GM19463 (cell line): ENCODE measurements around the gene AMZ2.
"Not testable (repeated sequence)": the region's sequence is repeated elsewhere in the genome, so short reads cannot be mapped to it uniquely, and the experiment has no call there.

Experiments used
- ATAC-seq: cut with Tn5 transposase; IDR thresholded peaks from one replicate; pipeline ENCODE4 v1.9.1; 2021; ENCODE audit warnings: mild to moderate bottlenecking, moderate library complexity; ENCODE audit not compliant: unreplicated experiment

The AMZ2 gene

DNA sequence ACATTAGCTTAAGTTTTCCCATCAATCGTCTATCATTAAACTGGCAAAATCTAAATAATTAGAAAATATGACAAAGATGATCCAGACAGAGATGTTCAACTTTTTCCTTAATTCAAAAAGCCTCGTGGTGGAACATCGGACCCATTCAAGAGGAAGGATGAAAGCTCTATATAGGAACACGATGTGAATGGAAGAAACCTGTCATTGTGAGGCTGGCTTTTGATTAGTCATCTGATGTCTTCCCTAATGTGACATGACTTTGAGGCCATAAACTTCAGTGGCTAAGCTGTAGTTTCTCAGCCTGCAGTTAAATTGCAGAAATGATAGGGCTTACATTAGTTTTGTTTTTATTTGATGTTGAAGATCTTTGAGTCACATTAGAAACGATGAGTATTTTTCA lies 1.0 kb downstream of the AMZ2 start:
- no peak for ATAC-seq

DNA sequence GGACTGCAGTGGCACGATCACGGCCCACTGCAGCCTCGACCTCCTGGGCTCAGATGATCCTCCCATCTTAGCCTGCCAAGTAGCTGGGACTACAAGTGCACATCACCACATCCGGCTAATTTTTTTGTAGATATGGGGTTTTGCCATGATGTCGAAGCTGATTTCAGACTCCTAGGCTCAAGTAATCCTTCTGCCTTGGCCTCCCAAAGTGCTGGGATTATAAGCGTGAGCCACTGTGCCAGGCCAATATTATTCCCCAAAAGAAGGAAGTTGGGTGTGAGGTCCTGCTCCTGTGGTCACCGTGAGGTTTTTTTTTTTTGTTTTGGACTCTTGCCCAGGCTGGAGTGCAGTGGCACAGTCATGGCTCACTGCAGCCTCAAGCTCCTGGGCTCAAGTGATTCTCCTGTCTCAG lies 1.5 kb downstream of the AMZ2 start:
- ATAC-seq, result no peak

DNA sequence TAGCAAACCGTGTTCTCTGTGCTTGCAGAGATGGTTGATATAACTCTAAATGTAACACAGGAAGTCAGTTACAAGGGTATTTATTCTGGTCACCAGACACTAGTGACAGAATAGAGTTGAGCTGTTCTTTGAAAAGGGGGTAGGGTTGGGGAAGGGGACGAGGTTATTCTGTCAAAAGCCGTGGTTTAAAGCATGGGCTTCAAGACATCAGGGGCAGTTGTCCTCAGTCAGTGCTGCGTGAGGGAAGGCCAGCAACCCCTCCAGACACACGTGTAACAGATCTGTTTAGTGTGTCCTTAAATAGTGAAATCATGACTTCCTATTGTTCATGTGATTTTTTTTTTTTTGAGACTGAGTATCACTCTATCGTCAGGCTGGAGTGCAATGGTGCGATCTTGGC lies 5.6 kb downstream of the AMZ2 start:
- not testable (repeated sequence) for ATAC-seq

DNA sequence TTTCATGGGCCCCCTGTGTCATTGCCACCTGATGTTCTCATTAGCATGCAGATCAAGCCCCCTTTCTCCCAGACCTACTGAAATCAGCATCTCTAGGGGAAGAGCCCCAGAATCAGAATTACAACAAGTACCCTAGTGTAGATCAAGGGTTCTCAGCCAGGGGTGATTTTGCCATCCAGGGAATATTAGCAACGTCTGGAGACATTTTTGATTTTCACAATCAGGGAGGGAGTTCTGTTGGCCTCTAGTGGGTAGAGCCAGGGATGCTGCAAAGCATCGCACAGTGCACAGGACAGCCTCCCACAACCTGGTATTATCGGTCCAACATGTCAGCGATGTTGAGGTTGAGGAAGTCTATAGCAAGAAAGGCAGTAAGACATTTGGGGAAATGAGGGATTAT lies 7.3 kb downstream of the AMZ2 start:
- ATAC-seq, result no peak

DNA sequence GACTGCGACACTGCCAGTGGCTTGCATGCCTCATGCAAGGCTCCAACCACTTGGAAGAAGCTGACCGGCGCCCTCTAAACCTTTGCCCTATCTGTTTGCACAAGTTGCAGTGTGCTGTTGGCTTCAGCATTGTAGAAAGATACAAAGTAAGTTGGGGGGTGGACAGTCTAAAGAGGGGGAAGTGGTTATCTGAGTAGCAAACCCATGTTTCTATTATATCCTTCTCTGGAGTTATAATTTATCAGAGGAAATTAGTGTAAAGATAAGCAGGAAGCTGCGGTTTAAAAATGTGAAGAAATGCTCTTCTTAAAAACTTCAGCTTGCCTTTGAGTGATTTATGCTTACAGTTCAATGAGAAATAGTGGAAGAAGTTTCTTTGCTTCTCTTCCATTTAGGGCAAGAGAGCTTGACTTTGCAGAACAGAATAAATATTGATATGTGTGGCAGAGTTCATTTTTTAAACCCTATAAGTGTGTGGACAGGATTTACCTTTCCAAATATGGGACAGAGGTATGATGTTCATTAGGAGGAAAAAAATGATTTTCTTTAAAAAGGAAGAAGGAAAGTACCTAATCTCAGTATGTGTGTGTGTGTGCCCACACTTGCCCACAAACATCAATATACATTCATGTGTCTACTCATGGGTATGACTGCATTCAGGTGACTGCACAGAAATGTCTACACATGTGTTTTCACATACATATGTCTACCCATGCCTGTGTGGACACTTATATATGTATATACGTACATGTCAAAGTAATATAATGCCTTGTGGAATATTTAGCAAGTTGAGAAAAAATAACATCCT lies 8.1 kb downstream of the AMZ2 start:
- no peak for ATAC-seq

DNA sequence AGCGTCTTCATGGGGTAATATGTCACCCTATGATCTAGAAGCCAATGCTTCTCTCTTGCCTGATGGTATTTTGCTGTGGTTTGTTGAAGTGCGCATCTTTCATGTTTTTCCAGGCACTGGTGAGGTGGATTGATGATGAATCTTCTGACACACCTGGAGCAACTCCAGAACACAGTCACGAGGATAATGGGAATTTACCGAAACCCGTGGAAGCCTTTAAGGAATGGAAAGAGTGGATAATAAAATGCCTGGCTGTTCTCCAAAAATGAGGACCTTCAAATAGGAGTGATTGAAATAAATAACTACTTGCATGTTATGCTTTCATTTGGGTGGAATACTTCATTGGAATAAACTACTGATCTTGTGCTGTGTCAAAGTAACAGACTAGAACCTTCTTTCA lies 8.9 kb downstream of the AMZ2 start:
- not testable (repeated sequence) for ATAC-seq

DNA sequence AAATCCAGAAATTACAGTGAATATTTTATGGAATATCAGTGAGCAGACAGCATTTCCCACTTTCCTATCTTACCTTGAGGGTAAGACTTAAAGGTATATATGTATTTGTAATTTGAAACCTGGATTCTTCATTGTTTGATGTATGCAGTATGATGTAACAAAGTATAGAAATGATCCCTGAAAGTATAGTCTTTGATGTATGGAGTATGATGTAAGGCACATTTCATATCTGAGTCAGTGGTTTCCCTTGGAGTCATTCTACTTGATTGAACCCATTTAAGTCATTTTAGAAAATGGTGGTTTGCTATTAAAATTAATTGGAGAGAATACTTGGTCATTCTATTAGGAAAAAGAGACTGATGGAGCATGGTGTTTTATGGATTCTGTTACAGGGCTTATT lies 10.1 kb downstream of the AMZ2 start:
- ATAC-seq, result no peak

DNA sequence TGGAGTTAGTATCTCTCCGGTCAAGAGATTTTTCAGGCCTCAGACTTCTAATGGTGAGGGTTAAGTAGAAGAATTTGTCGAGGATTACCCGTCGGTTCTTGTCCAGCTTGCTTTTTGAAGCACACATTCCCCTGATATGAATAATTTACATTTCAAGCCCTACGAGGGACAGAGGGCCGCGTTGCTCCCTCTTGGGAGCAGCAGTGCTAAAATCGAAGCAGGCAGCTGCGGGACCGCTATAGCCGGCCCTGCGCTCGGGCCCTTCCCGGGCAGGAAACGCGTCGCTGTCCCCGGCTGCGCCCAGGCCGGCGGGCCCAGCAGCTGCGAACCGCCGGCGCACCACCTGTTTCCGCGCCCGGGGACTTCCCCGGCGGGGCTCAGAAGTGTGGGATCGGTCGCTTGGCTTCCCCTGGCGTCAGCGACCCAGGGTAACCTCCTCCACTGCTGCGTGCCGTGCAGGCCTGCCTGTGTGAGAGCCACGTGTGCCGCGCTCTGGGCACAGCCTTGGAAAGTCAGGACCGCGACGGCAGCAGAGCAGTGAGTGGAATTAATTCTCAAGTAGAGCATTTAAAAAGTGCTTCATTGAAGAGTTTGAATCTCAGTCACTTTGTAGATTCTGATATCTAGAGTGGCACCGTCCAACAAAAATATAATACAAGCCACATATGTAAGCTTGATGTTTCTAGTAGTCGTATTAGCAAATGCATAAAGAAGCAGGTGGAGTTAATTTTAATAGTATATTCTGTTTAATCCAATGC lies 11.2 kb downstream of the AMZ2 start:
- ATAC-seq, result peak; percentile 93

DNA sequence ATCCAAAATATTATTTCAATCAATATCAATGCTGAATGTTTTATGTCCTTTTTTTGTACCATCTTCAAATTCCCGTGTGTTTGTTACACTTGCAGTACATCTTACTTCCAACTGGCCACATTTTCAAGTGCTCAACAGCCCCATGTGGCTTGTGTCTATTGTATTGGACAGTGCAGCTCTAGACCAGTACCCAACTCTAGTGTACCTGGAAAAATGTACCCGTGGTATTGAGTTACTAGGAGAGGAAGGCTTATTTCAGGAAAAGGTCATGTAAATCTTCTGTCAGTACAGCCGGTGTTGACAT lies 11.8 kb downstream of the AMZ2 start:
- ATAC-seq, result not testable (repeated sequence)

DNA sequence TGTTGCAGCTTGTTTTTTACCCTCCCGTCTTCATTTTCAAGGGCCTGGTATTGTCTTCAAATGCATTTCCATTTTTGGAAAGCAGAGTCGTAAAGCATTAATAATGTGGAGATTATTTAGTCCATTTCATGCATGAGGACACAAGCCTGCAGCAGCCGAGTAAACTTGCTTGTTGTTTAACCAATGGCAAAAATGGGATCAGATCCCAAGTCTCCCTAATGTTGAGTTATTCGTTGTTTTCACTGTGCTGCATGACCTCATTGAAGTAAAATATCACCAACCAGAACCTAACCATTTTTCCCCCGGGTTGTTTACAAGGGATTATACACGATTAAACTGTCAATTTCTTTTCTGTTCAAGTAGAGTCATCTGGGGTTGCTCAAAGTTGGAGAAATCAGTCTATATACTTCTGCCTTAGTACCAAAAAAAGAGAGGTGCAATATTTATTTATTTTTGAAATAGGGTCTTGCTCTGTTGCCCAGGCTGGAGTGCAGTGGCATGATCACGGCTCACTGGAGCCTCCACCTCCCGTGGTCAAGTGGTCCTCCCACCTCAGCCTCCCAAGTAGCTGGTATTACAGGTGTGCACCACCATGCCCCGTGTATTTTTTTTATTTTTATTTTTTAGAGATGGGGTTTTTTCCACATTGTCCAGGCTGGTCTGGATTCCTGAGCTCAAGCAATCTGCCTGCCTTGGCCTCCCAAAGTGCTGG lies 12.4 kb downstream of the AMZ2 start:
- ATAC-seq, result no peak

DNA sequence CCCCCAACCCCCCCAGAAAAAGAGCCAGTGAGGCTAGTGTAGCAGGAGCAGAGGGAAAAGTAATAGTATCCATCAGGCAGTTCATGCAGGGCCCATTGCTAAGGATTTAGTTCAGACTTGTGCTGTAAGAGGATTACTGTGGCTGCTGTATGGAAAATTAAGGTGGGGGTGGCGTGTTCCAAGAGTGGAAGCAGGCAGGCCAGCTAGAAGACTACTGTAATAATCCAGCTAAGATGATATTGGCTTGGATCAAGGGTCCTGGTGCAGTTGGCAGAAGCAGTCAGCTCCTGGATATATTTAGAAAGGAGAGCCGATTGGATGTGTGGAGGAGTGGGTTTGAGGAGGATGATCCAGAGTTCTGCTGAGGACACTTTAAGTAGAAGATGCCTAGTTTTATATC lies 14.6 kb downstream of the AMZ2 start:
- ATAC-seq, result not testable (repeated sequence)

DNA sequence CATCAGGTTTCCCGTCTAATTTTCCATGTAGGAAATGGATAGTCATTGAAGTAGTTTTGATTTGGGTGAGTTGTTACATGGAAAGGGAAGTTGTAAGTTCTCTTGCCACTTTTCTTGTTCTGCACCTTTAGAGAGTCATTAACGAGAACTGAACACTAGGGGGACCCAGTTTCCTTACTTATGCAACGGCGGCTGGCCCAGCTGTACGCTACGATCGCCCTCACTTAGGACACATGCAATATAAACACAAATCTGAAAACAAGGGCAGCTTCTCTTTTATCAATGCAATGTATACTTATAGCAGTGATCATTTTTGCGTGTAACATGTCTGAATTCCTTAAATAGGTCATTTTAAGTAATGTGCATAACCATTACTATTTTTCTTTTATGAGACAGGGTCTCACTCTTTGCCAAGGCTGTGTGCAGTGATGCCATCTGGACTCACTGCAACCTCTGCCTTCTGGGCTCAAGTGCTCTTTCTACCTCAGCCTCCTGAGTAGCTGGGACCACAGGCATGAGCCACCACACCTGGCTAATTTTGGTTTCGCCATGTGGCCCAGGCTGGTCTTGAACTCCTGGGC lies 15.3 kb downstream of the AMZ2 start:
- ATAC-seq, result not testable (repeated sequence)

DNA sequence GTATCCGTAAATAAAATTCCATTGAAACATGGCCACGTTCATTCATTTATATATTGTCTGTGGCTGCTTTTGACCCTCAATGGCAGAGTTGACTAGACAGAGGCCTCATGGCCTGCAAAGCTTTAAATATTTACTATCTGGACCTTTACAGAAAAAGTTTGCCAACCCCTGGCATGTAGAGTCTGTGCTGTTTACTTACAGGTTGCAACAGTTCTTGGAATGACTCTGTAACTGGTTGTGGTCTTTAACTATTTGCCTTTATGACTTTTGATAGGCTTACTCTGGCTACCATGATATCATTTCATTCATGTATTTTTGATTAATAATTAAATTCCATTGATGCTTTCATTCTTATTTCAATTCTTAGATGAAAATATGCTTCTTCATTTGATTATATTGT lies 18.0 kb downstream of the AMZ2 start:
- not testable (repeated sequence) for ATAC-seq

DNA sequence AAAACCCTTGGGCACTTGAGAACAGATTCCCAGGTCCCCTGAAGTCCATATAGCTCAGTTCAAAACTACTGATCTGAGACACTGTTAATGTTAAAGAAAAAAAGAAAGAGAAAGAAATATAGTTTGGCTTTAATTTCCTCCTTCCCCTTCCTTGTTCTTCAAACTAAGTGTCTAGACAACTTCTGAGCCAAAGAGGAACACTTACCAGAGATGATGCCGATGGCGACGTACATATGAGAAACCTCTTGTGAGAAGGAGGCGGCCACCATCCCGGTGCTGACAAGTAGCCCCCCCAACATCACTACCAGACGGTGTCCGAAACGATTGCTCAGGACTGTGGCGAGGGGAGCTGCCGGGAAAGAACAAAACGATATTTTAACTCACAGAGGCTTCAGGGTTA lies 25.9 kb downstream of the AMZ2 start:
- no peak for ATAC-seq

DNA sequence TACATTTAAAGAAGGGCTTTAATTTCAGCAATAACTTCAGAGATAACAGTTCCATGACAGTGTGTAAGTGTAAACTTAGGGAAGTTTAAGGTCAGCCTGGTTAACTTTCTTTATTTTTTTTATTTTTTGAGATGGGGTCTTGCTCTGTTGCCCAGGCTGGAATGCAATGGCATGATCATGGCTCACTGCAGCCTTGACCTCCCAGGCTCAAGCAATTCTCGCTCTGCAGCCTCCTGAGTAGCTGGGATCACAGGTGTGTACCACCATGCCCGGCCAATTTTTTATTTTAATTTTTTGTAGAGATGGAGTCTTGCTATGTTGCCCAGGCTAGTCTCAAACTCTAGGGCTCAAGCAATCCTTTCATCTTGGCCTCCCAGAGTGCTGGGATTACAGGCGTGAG lies 28.5 kb downstream of the AMZ2 start:
- not testable (repeated sequence) for ATAC-seq

DNA sequence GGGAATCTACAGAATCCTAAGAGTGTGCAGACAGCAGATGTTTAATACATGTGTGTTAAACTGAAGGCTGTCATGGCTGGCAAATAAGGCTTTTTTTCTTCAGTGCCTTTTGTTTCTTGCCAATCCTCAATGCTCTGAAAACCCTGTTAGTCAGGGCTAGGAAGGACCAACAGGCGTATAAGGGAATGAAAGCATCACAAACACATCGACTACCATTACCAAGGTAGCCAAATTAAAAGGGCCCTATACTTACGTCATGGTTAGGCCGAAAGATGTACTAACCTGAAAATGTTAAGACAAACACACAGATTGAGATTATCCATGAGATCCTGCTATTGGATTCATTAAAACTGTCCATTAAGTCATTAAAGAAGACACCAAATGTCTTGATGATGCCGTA lies 30.0 kb downstream of the AMZ2 start:
- ATAC-seq, result no peak

DNA sequence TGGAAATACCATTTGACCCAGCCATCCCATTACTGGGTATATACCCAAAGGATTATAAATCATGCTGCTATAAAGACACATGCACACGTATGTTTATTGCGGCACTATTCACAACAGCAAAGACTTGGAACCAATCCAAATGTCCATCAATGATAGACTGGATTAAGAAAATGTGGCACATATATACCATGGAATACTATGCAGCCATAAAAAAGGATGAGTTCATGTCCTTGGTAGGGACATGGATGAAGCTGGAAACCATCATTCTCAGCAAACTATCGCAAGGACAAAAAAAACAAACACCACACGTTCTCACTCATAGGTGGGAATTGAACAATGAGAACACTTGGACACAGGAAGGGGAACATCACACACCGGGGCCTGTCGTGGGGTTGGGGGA lies 34.1 kb downstream of the AMZ2 start:
- not testable (repeated sequence) for ATAC-seq

DNA sequence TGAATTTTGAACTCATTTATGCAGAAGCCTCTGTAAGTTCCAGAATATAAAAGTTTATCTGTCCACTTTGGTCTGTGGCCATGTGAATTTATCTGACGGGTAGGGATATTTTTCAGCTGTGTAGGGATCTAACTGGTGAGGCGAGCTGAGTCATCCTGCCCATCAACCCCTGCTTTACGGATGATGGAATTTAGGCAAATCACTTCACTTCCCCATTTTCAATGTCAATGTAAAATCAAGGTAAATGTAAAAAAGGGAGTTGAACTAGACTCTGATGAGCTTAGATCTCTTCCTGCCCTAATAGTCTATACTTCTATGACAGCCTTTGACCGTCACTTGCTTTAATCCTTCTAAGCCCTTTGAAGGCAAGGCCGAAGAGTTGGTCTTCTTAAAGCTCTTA lies 40.5 kb downstream of the AMZ2 start:
- no peak for ATAC-seq

DNA sequence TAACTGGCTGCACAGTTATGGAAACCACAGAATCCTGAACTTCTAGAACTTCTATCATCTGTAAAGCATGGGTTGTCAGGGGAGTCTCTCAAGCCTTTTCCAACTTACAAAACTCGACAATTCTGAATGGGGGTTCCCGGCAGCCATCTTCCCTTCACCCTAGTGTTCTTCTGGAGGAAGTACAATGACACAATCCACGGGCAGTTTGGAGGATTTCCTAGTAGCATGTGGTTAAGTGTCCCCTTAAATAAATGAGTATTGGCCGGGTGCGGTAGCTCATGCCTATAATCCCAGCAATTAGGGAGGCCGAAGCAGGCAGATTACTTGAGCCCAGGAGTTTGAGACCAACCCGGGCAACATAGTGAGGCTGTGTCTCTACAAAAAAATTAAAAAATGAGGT lies 41.0 kb downstream of the AMZ2 start:
- no peak for ATAC-seq

DNA sequence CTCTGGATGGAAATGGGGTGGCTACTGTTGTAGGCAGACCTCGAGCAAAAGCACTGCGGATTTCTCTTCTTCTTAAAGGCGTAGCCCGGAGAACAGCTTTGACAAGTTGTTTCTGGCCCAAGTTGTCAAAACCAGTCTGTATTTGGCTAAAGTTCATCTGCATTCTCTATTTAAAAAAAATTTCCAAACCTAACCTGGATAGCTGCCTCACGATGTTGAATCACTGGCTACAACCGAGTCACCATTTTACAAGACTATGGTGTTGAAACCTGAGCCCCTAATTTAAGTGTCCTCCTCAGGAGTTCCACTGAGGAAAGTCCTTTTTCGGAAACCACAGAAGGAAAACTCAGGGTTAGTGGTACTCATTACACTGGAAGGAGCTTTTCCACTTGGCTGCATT lies 41.6 kb downstream of the AMZ2 start:
- no peak for ATAC-seq

DNA sequence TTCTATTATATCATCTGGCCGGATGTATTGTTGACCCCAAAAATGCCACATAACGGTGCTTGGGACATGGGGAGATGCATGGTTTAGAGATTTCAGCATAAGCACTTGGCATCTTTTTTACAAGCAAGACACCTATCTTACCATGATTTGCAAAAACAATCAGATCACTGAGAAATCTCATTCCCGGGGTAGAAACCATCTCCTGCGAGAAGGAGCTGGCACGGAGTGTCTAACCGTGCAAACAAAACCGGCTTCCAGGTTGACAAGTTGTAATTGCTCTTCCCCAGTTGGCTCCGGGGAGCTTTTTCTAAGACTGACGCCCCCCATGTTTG lies 42.1 kb downstream of the AMZ2 start:
- ATAC-seq, result no peak
